Measurements from ENCODE around the gene MOB2. TPM values are rescaled to one million over a fixed set of nuclear protein-coding genes. Genes with fewer than 3 reads are reported as not detected.

MOB2 gene
- total RNA-seq, 1 donor from 2014 or later: 49.5 TPM

DNA sequence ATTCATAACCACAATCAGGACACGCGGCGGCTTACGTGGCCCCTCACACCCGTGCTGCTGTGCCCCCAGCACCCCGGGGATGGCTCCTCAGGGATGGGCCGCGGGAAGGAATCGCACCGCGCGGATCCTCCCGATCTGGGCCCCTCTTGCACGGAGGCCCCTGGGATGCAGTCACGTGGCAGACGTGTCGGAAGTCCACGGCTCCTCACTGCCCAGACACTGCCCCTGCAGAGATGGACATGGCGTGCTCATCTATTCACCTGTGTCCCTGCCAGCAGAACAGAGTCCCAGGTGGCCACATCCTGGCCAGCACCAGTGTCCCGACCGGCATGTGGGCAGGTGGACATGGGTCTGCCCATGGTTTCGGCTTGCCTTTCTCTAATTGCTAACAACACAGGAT is 12.8 kb downstream of the MOB2 start:
- peaks cover 95% of the 10 kb centered on the region for H3K36me3 ChIP-seq
- TF ChIP-seq, protein P1, sequence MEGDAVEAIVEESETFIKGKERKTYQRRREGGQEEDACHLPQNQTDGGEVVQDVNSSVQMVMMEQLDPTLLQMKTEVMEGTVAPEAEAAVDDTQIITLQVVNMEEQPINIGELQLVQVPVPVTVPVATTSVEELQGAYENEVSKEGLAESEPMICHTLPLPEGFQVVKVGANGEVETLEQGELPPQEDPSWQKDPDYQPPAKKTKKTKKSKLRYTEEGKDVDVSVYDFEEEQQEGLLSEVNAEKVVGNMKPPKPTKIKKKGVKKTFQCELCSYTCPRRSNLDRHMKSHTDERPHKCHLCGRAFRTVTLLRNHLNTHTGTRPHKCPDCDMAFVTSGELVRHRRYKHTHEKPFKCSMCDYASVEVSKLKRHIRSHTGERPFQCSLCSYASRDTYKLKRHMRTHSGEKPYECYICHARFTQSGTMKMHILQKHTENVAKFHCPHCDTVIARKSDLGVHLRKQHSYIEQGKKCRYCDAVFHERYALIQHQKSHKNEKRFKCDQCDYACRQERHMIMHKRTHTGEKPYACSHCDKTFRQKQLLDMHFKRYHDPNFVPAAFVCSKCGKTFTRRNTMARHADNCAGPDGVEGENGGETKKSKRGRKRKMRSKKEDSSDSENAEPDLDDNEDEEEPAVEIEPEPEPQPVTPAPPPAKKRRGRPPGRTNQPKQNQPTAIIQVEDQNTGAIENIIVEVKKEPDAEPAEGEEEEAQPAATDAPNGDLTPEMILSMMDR (IDR thresholded peaks at IDR 0.05; ENCODE audit: borderline replicate concordance): no peak
- no peak overlapping the region for H3K27ac ChIP-seq (replicated peaks)
- H3K27me3 ChIP-seq (ENCODE audit: low read depth): no peaks in the 10 kb centered on the region
- no peak overlapping the region for H3K4me3 ChIP-seq
- intact Hi-C loops (cut with micrococcal nuclease): no loop called here
- DNase-seq: peak; percentile 9
- no peaks in the 10 kb centered on the region for H3K9me3 ChIP-seq (replicated peaks)
- peaks cover 11% of the 10 kb centered on the region for H3K4me1 ChIP-seq

DNA sequence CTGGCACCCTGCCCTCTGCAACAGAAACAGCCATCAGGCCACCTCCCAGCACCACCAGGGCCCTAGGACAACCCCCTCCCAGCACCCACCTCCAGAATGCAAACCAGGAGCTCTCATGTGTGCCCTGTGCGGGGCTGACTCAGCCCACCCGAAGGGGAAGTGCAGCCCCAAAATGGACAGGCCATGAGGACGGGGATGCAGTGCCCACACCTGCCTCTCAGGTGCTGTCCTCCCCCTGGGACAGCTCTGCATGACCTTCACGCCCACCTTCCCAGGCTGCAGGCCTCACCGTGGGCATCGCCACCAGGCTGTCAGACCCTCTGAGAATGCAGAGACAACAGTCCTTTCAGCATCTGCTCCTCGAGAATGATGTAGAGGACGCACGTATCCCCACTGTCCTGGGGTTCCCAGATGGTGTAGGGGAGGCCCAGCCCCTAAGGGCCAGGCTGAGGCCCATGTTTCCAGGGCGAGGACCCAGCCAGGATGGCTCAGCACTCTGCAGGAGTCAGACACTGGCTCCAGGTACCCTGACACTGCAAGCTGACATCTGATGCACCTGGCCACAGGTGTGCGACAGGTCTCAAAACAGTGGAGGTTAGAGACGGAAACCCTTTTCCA is 13.5 kb downstream of the MOB2 start:
- Histone ChIP-seq H3K4me1 (peaks cover 14% of the 10 kb centered on the region), H3K4me3 (no peak overlapping the region), H3K27ac (replicated peaks) (no peak overlapping the region), H3K9me3 (replicated peaks) (no peaks in the 10 kb centered on the region), H3K27me3 (ENCODE audit: low read depth) (no peaks in the 10 kb centered on the region), H3K36me3 (peaks cover 94% of the 10 kb centered on the region)
- intact Hi-C loops (cut with micrococcal nuclease): no loop called here
- DNase-seq: peak; percentile 9
- TF ChIP-seq, protein P1 (IDR thresholded peaks at IDR 0.05; ENCODE audit: borderline replicate concordance): no peak

DNA sequence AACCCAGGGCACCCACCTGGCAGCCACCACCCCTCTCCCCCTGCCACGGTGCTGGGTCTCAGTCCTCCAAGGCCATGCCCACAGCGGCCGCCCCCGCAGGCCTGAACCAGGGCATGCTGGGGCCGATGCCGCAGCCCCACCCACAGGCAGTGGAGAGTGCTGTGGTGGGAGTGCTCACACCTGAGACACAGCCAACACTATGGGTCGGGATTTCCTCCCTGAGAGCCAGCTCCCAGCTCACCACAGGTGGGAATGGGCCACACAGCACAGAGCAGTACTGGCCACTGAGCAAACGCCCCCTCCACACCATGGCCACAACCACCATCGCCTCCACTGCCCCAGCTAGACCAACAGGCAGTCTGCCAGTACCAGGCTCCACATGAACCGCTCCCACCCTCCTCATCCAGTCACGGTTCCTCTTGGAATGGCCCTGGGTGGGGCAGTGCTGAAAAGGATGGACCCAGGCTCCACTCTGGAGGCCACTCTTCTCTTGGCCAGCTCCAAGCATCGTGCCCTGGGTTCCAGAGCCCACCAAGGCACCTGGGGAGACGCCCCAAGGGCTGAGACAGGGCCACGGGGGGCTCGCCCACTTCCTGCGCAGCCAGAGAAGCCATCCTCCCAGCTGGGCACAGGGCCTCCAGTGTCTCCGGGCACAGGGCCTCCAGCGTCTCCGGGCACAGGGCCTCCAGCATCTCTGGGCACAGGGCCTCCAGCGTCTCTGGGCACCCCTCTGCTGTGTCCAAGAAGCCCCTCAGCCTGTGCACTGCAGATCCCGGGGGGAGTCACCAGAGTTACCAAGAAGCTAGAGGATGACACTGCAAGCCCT is 14.2 kb downstream of the MOB2 start:
- peaks cover 87% of the 10 kb centered on the region for H3K36me3 ChIP-seq
- no peaks in the 10 kb centered on the region for H3K9me3 ChIP-seq (replicated peaks)
- H3K27ac ChIP-seq (replicated peaks): no peak overlapping the region
- H3K4me1 ChIP-seq: peaks cover 18% of the 10 kb centered on the region
- TF ChIP-seq, protein P1 (IDR thresholded peaks at IDR 0.05; ENCODE audit: borderline replicate concordance): no peak
- H3K4me3 ChIP-seq: no peak overlapping the region
- no peaks in the 10 kb centered on the region for H3K27me3 ChIP-seq (ENCODE audit: low read depth)
- peak; percentile 9 for DNase-seq
- intact Hi-C loops (cut with micrococcal nuclease): no loop called here

DNA sequence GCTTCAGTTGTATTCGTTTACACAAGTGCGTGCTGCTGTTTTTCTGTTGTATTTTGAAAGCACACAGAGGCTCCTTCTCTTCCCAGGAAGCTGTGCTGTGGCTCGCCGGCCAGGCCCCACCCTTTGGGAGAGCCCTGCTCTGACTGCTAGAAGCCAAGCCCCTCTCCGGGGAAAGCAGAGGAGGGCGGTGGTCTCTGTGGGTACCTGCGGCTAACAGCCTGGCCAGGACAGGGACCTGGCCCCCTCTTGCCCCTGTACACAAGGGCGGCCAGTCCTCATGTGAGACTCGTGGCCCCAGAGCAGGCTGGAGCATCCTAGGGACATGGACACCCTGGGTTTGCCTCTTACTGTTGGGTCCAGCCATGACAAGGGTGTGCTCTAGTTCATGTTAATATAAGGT is 14.8 kb downstream of the MOB2 start:
- peaks cover 81% of the 10 kb centered on the region for H3K36me3 ChIP-seq
- H3K4me1 ChIP-seq: peaks cover 13% of the 10 kb centered on the region
- no peak overlapping the region for H3K27ac ChIP-seq (replicated peaks)
- intact Hi-C loops (cut with micrococcal nuclease): no loop called here
- TF ChIP-seq, protein P1 (IDR thresholded peaks at IDR 0.05; ENCODE audit: borderline replicate concordance): no peak
- DNase-seq: peak; percentile 11
- H3K4me3 ChIP-seq: no peak overlapping the region
- H3K9me3 ChIP-seq (replicated peaks): no peaks in the 10 kb centered on the region
- no peaks in the 10 kb centered on the region for H3K27me3 ChIP-seq (ENCODE audit: low read depth)

DNA sequence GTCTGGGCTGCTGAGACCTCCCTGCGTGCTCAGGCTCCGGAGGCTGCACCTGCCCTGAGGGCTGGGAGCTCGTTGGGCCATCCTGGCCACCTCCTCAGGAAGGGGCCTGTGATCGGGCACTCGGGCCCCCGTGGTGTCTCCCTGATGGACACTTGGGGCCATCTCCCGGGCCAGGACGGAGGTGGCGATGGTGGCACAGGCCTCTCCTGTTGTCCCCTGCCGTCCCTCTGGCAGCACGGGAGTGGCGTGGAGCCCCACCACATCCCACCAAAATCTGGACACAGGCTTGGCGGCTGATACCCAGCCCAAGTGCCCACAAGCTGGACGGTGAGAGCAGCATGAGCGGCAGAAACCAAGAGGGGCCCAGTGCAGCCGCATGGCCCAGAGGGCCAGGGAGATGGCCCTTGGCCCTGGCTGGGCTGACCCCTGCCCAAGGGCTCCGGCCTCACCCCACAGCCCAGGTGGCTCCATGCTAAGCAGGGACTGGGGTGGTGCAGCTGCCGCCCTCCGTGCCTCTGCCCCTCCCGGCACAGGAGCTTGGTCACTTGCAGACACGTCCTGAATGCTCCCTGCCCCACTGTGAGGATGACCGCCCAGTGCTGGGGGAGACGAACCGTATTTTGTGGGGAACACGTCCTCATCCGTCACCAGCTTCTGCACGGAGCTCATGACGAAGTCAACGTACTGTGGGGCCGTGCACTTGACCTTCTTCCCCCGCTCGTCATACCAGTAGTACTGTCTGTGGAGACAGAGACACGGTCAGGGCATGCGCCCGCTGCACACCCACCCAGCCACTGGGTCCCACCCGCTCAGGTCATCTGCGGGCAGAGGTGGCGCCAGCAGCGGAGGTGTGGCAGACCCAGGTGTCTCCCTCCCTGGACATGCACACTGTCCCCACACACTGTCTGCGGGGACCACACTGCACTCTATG is 15.6 kb downstream of the MOB2 start:
- Histone ChIP-seq H3K9me3 (replicated peaks) (no peaks in the 10 kb centered on the region), H3K27ac (replicated peaks) (no peak overlapping the region), H3K4me1 (peaks cover 13% of the 10 kb centered on the region), H3K27me3 (ENCODE audit: low read depth) (no peaks in the 10 kb centered on the region), H3K36me3 (peaks cover 73% of the 10 kb centered on the region), H3K4me3 (no peak overlapping the region)
- intact Hi-C loops (cut with micrococcal nuclease): no loop called here
- peak; percentile 10 for DNase-seq
- TF ChIP-seq, protein P1 (IDR thresholded peaks at IDR 0.05; ENCODE audit: borderline replicate concordance): no peak
